Uterus (tissue), 2 donors: ENCODE measurements around the gene NOC4L.

Experiments
- CTCF ChIP-seq, 4 experiments: fragments of 200-600 bp in 2 of 4; fragments of 450-650 bp in 2 of 4; sonication (generic) in 2 of 4; IDR thresholded peaks; one replicate each; pipeline ENCODE4 v1.5.1; 2016 to 2019; ENCODE audit warnings: antibody characterized with exemption in 4 of 4, mild to moderate bottlenecking in 2 of 4, moderate library complexity in 1 of 4
- POLR2A ChIP-seq, 2 donors: fragments of 450-650 bp; IDR thresholded peaks; one replicate each; pipeline ENCODE4 v1.6.1; 2016; ENCODE audit warnings: antibody characterized with exemption in 2 of 2, mild to moderate bottlenecking in 1 of 2, moderate library complexity in 1 of 2

- no peak for TF ChIP-seq CTCF (IDR thresholded peaks at IDR 0.05)
- no peak for TF ChIP-seq POLR2A (IDR thresholded peaks at IDR 0.05)
These were observed 42.1 kb downstream of the NOC4L start for GRCh38 chr12:132186208-132186856.
